Liver (tissue), 9 donors: ENCODE results near the gene SNN. TPM values are rescaled to one million over a fixed set of nuclear protein-coding genes. Genes with fewer than 3 reads are reported as not detected.

Experiments used
- DNase-seq: peaks from one replicate; pipeline ENCODE4 v3.0.0-alpha.2; 2017; ENCODE audit warnings: low spot score
- H3K27ac ChIP-seq, 2 donors: one replicate each; pipeline ENCODE4 v1.7.0; 2013; ENCODE audit warnings: inconsistent platforms in 2 of 2, low read length in 2 of 2, control low read depth in 1 of 2, low read depth in 1 of 2, mild to moderate bottlenecking in 1 of 2
- H3K27me3 ChIP-seq, 4 donors: one replicate each; pipeline versions ENCODE4 v1.6.1 to v1.7.0; 2013; ENCODE audit warnings: low read length in 3 of 4, inconsistent platforms in 1 of 4, mild to moderate bottlenecking in 1 of 4, moderate library complexity in 1 of 4; ENCODE audit not compliant: control insufficient read depth in 4 of 4, insufficient read depth in 4 of 4
- H3K36me3 ChIP-seq, 4 donors: one replicate each; pipeline versions ENCODE4 v1.6.1 to v1.7.0; 2013; ENCODE audit warnings: low read length in 3 of 4, mild to moderate bottlenecking in 3 of 4, low read depth in 1 of 4, moderate library complexity in 1 of 4; ENCODE audit not compliant: control insufficient read depth in 4 of 4, insufficient read depth in 3 of 4
- H3K4me1 ChIP-seq, 4 donors: one replicate each; pipeline versions ENCODE4 v1.6.1 to v1.7.0; 2013; ENCODE audit warnings: low read length in 3 of 4, mild to moderate bottlenecking in 3 of 4, moderate library complexity in 1 of 4; ENCODE audit not compliant: control insufficient read depth in 4 of 4, insufficient read depth in 4 of 4
- H3K4me3 ChIP-seq, 3 donors: one replicate each; pipeline versions ENCODE4 v1.6.1 to v1.7.0; 2013; ENCODE audit warnings: low read length in 3 of 3, control low read depth in 1 of 3, low read depth in 1 of 3, mild to moderate bottlenecking in 1 of 3
- H3K9ac ChIP-seq, 2 donors: one replicate each; pipeline ENCODE4 v1.7.0; 2013; ENCODE audit warnings: low read length in 2 of 2, mild to moderate bottlenecking in 2 of 2, moderate library complexity in 2 of 2, control low read depth in 1 of 2, low read depth in 1 of 2
- H3K9me3 ChIP-seq, 4 donors: one replicate each; pipeline versions ENCODE4 v1.6.1 to v1.7.0; 2013; ENCODE audit warnings: low read length in 3 of 4; ENCODE audit not compliant: control insufficient read depth in 4 of 4
- ATF3 ChIP-seq: IDR thresholded peaks from 2 replicates; pipeline ENCODE4 v1.6.1; 2016; ENCODE audit warnings: antibody characterized with exemption
- CTCF ChIP-seq: fragments of 150-350 bp; IDR thresholded peaks from 2 replicates; pipeline ENCODE4 v1.5.1; 2017; ENCODE audit warnings: improper control_type of control experiment, low read depth, low read length; ENCODE audit not compliant: missing input control
- EGR1 ChIP-seq, 2 donors: IDR thresholded peaks; 2 replicates each; pipeline ENCODE4 v1.6.1; 2016 to 2018; ENCODE audit warnings: antibody characterized with exemption in 2 of 2, low read depth in 2 of 2
- HNF4A ChIP-seq, 2 donors: conservative IDR thresholded peaks; 2 replicates each; pipeline ENCODE4 v1.6.1; 2016; ENCODE audit warnings: antibody characterized with exemption in 2 of 2, mild to moderate bottlenecking in 2 of 2
- HNF4G ChIP-seq: IDR thresholded peaks from 2 replicates; pipeline ENCODE4 v1.6.1; 2016; ENCODE audit warnings: antibody characterized with exemption
- JUND ChIP-seq, 2 donors: IDR thresholded peaks; 2 replicates each; pipeline ENCODE4 v1.6.1; 2016; ENCODE audit warnings: antibody characterized with exemption in 2 of 2
- MAX ChIP-seq: IDR thresholded peaks from 2 replicates; pipeline ENCODE4 v1.6.1; 2016; ENCODE audit warnings: antibody characterized with exemption
- NR2F2 ChIP-seq: IDR thresholded peaks from 2 replicates; pipeline ENCODE4 v1.6.1; 2016; ENCODE audit warnings: antibody characterized with exemption
- RAD21 ChIP-seq, 2 donors: IDR thresholded peaks; 2 replicates each; pipeline ENCODE4 v1.6.1; 2016; ENCODE audit warnings: antibody characterized with exemption in 2 of 2, mild to moderate bottlenecking in 2 of 2
- RXRA ChIP-seq, 2 donors: IDR thresholded peaks; 2 replicates each; pipeline ENCODE4 v1.6.1; 2017 to 2018; ENCODE audit warnings: antibody characterized with exemption in 2 of 2, mild to moderate bottlenecking in 1 of 2
- SP1 ChIP-seq: IDR thresholded peaks from 2 replicates; pipeline ENCODE4 v1.6.1; 2018; ENCODE audit warnings: antibody characterized with exemption, mild to moderate bottlenecking
- TAF1 ChIP-seq: conservative IDR thresholded peaks from 2 replicates; pipeline ENCODE4 v1.6.1; 2016; ENCODE audit warnings: antibody characterized with exemption, mild to moderate bottlenecking
- ZBTB33 ChIP-seq: IDR thresholded peaks from 2 replicates; pipeline ENCODE4 v1.6.1; 2016; ENCODE audit warnings: antibody characterized with exemption
- WGBS: extraction: QIAGEN DNeasy Blood & Tissue Kit; methylation state at CpG from one replicate; pipeline ENCODE4 v1.1.7; 2013; 5-methylcytosine and 5-hydroxymethylcytosine counted together
- polyA plus RNA-seq, 2 donors: library from polyadenylated mRNA; stranded (reverse) in 1 of 2; unstranded in 1 of 2; fragments of 200-250 nt in 1 of 2; fragments of >200 nt in 1 of 2; fragmentation: Nextera tagmentation in 1 of 2; extraction: Ambion mirVana in 1 of 2; gene quantifications; one replicate each; pipeline versions ENCODE4 v1.2.1 to v1.2.3, GENCODE V29; 2013 to 2015
- total RNA-seq, 2 donors: library from RNA; depleted of rRNA; stranded (reverse); fragments of >200 nt; gene quantifications; one replicate each; pipeline ENCODE4 v1.2.3, GENCODE V29; 2014
- donor health status: healthy.
- donor health status: healthy.
- donor health status: healthy.
- donor health status: healthy.
- donor health status: healthy.

SNN gene
- total and polyA plus RNA-seq, 4 donors: 2.5 to 6.2 (median 5.3) TPM

- no peak for TF ChIP-seq MAX
- TF ChIP-seq SP1: no peak
- TF ChIP-seq HNF4G: no peak
- no peak for TF ChIP-seq NR2F2
- TF ChIP-seq HNF4A (conservative IDR thresholded peaks at IDR 0.05): no peak
- no peak for TF ChIP-seq ZBTB33
- no peak for TF ChIP-seq ATF3
- no peak for TF ChIP-seq RAD21 (IDR thresholded peaks at IDR 0.05)
- no peak for DNase-seq
- H3K4me1 ChIP-seq: no peaks in the 10 kb centered on the region
- no peak overlapping the region for H3K9ac ChIP-seq
- no peaks in the 10 kb centered on the region for H3K27me3 ChIP-seq
- no peaks in the 10 kb centered on the region for H3K36me3 ChIP-seq
- H3K27ac ChIP-seq: no peak overlapping the region
- WGBS: 91% methylated on average over 12 of the region's 12 CpGs
- H3K9me3 ChIP-seq: no peaks in the 10 kb centered on the region
- no peak overlapping the region for H3K4me3 ChIP-seq
Observed at GRCh38 chr16:11660565-11660964, 7.7 kb upstream of the SNN start.

- TF ChIP-seq RXRA (IDR thresholded peaks at IDR 0.05): no peak
- TF ChIP-seq JUND (IDR thresholded peaks at IDR 0.05): no peak
- TF ChIP-seq CTCF: no peak
- TF ChIP-seq EGR1 (IDR thresholded peaks at IDR 0.05; ENCODE audit: low read depth in 2 of 2): no peak
- no peak for TF ChIP-seq SP1
- TF ChIP-seq TAF1: no peak
- no peak for TF ChIP-seq ZBTB33
- no peak for TF ChIP-seq ATF3
- Histone ChIP-seq H3K4me3 (no peak overlapping the region), H3K4me1 (no peaks in the 10 kb centered on the region), H3K9ac (no peak overlapping the region), H3K27me3 (no peaks in the 10 kb centered on the region), H3K9me3 (no peaks in the 10 kb centered on the region), H3K36me3 (no peaks in the 10 kb centered on the region), H3K27ac (no peak overlapping the region)
- no peak for DNase-seq
- WGBS: 94% methylated on average over 5 of the region's 5 CpGs
Observed at GRCh38 chr16:11662582-11662981, 5.7 kb upstream of the SNN start.
